H1 (cell line): ENCODE data around the gene COASY. TPM values are rescaled to one million over a fixed set of nuclear protein-coding genes. Genes with fewer than 3 reads are reported as not detected.

ENCODE experiments used
- CTCF ChIA-PET: fragments of 300-600 bp; sonication (Branson Sonifier 250); formaldehyde crosslinking; loops from one replicate; lab custom pipeline; 2021; ENCODE audit not compliant: partially characterized antibody; lab: Charles Lee
- POLR2A ChIA-PET: fragments of 300-600 bp; sonication (Branson Sonifier 250); formaldehyde crosslinking; loops from one replicate; lab custom pipeline; 2021; ENCODE audit warnings: inconsistent platforms; ENCODE audit not compliant: partially characterized antibody; lab: Charles Lee
- DNase-seq, 2 experiments: peaks; one replicate each; pipeline versions ENCODE4 v3.0.0 to v3.0.0-alpha.2; 2010 to 2022; ENCODE audit warnings: low spot score in 2 of 2, low read depth in 1 of 2, mixed read lengths in 1 of 2
- FAIRE-seq: peaks from 2 replicates; lab custom pipeline; 2011; peaks lifted over from hg19 to GRCh38; lab: Jason Lieb, UNC
- H2AFZ ChIP-seq: 2 replicates; pipeline ENCODE4 v1.8.1; 2012; ENCODE audit warnings: low read length, inconsistent platforms
- H2AK5ac ChIP-seq: 2 replicates; pipeline ENCODE4 v1.6.1; 2013; ENCODE audit warnings: low read depth, low read length
- H2BK120ac ChIP-seq: replicated peaks from 2 replicates; pipeline ENCODE3; 2013; ENCODE audit warnings: low read depth, low read length, inconsistent platforms
- H2BK12ac ChIP-seq: 2 replicates; pipeline ENCODE4 v1.6.1; 2013; ENCODE audit warnings: low read depth, low read length
- H2BK15ac ChIP-seq: 2 replicates; pipeline ENCODE4 v1.6.1; 2013; ENCODE audit warnings: low read length
- H2BK20ac ChIP-seq: 2 replicates; pipeline ENCODE4 v1.6.1; 2013; ENCODE audit warnings: low read length
- H2BK5ac ChIP-seq: 2 replicates; pipeline ENCODE4 v1.6.1; 2013; ENCODE audit warnings: low read depth, low read length
- H3K14ac ChIP-seq: 2 replicates; pipeline ENCODE4 v1.6.1; 2013; ENCODE audit warnings: inconsistent platforms; ENCODE audit not compliant: insufficient read length
- H3K18ac ChIP-seq: 2 replicates; pipeline ENCODE4 v1.6.1; 2013; ENCODE audit warnings: low read length; ENCODE audit errors: extremely low read depth
- H3K23ac ChIP-seq: 2 replicates; pipeline ENCODE4 v1.6.1; 2013; ENCODE audit warnings: inconsistent platforms; ENCODE audit not compliant: insufficient read length
- H3K23me2 ChIP-seq: 2 replicates; pipeline ENCODE4 v1.6.1; 2013; ENCODE audit warnings: low read depth, low read length
- H3K27ac ChIP-seq: 2 replicates; pipeline ENCODE4 v1.6.1; 2011; ENCODE audit warnings: low read depth, low read length, inconsistent platforms
- H3K27me3 ChIP-seq, 4 experiments: replicated peaks in 1 of 4; 1 replicate in 1 of 4; 2 replicates in 3 of 4; pipeline versions ENCODE4 v1.6.1 to v1.8.1; 2011 to 2013; ENCODE audit warnings: low read length in 3 of 4, mild to moderate bottlenecking in 3 of 4, inconsistent platforms in 2 of 4, mixed read lengths in 2 of 4, moderate library complexity in 1 of 4; ENCODE audit not compliant: control insufficient read depth in 3 of 4, insufficient read depth in 3 of 4; ENCODE audit errors: extremely low read depth in 1 of 4
- H3K36me3 ChIP-seq, 4 experiments: 2 replicates each; pipeline versions ENCODE4 v1.6.1 to v1.8.1; 2011 to 2013; ENCODE audit warnings: mild to moderate bottlenecking in 4 of 4, low read length in 3 of 4, moderate library complexity in 2 of 4, control low read depth in 1 of 4, inconsistent platforms in 1 of 4; ENCODE audit not compliant: insufficient read depth in 4 of 4, control insufficient read depth in 2 of 4
- H3K4ac ChIP-seq: replicated peaks from 2 replicates; pipeline ENCODE3; 2013; ENCODE audit warnings: low read length, low read depth, mixed read lengths, inconsistent platforms; ENCODE audit not compliant: insufficient read length
- H3K4me1 ChIP-seq, 4 experiments: replicated peaks in 1 of 4; 1 replicate in 1 of 4; 2 replicates in 3 of 4; pipeline versions ENCODE4 v1.6.1 to v1.8.1; 2011 to 2013; ENCODE audit warnings: low read length in 3 of 4, inconsistent platforms in 2 of 4, mixed read lengths in 1 of 4; ENCODE audit not compliant: insufficient read depth in 4 of 4, control insufficient read depth in 3 of 4
- H3K4me2 ChIP-seq, 2 experiments: 2 replicates each; pipeline versions ENCODE4 v1.6.1 to v1.8.1; 2011 to 2013; ENCODE audit warnings: low read depth in 2 of 2, low read length in 2 of 2, control low read depth in 1 of 2, inconsistent platforms in 1 of 2, mild to moderate bottlenecking in 1 of 2; ENCODE audit not compliant: insufficient read depth in 1 of 2
- H3K4me3 ChIP-seq, 4 experiments: fragments of 200-600, 300-600 bp in 1 of 4; sonication (generic), shearing (Covaris generic), sonication (Bioruptor Twin) in 1 of 4; 2 replicates each; pipeline versions ENCODE4 v1.5.1 to v1.8.1; 2011 to 2016; ENCODE audit warnings: low read length in 4 of 4, low read depth in 3 of 4, control low read depth in 2 of 4, inconsistent platforms in 2 of 4, mild to moderate bottlenecking in 2 of 4, mixed read lengths in 1 of 4, moderate library complexity in 1 of 4; ENCODE audit not compliant: insufficient read depth in 2 of 4; ENCODE audit errors: extremely low read depth in 1 of 4
- H3K56ac ChIP-seq: replicated peaks from 2 replicates; pipeline ENCODE3; 2013; ENCODE audit warnings: low read depth, mild to moderate bottlenecking, mixed read lengths, low read length, inconsistent platforms; ENCODE audit not compliant: insufficient read length
- H3K79me1 ChIP-seq: 2 replicates; pipeline ENCODE4 v1.6.1; 2013; ENCODE audit warnings: low read depth, low read length, control low read depth
- H3K79me2 ChIP-seq, 2 experiments: 2 replicates each; pipeline versions ENCODE4 v1.6.1 to v1.8.1; 2012 to 2013; ENCODE audit warnings: low read length in 2 of 2, mild to moderate bottlenecking in 2 of 2, inconsistent platforms in 1 of 2; ENCODE audit not compliant: insufficient read depth in 2 of 2, control insufficient read depth in 1 of 2
- H3K9ac ChIP-seq, 4 experiments: replicated peaks in 1 of 4; 1 replicate in 1 of 4; 2 replicates in 3 of 4; pipeline versions ENCODE4 v1.6.1 to v1.8.1; 2011 to 2013; ENCODE audit warnings: low read depth in 3 of 4, low read length in 3 of 4, control low read depth in 2 of 4, mild to moderate bottlenecking in 2 of 4, moderate library complexity in 2 of 4, inconsistent platforms in 1 of 4; ENCODE audit errors: extremely low read depth in 1 of 4
- H3K9me3 ChIP-seq, 2 experiments: 2 replicates each; pipeline versions ENCODE4 v1.6.1 to v1.8.1; 2012 to 2013; ENCODE audit warnings: mild to moderate bottlenecking in 2 of 2, moderate library complexity in 2 of 2, control low read depth in 1 of 2, inconsistent platforms in 1 of 2, low read depth in 1 of 2, low read length in 1 of 2, mixed read lengths in 1 of 2; ENCODE audit not compliant: insufficient read depth in 2 of 2
- H4K20me1 ChIP-seq, 2 experiments: replicated peaks in 1 of 2; 2 replicates each; pipeline versions ENCODE3 to v1.8.1; 2011 to 2013; ENCODE audit warnings: inconsistent platforms in 2 of 2, low read length in 2 of 2, mild to moderate bottlenecking in 1 of 2; ENCODE audit not compliant: insufficient read depth in 2 of 2, control insufficient read depth in 1 of 2
- H4K5ac ChIP-seq: 2 replicates; pipeline ENCODE4 v1.6.1; 2013; ENCODE audit warnings: low read length, low read depth, mixed read lengths, inconsistent platforms; ENCODE audit not compliant: insufficient read length
- H4K8ac ChIP-seq: 2 replicates; pipeline ENCODE4 v1.8.0; 2013; ENCODE audit warnings: mild to moderate bottlenecking, moderate library complexity, low read length, inconsistent platforms; ENCODE audit not compliant: insufficient read depth; ENCODE audit errors: extremely low read depth
- H4K91ac ChIP-seq: replicated peaks from 2 replicates; pipeline ENCODE3; 2013; ENCODE audit warnings: low read length, mixed read lengths, inconsistent platforms; ENCODE audit not compliant: insufficient read length
- ASH2L ChIP-seq: fragments of 200-600, 300-600 bp; sonication (generic); IDR thresholded peaks from one replicate; pipeline ENCODE4 v1.7.1; 2017; ENCODE audit warnings: low read length
- ATF3 ChIP-seq: IDR thresholded peaks from 2 replicates; pipeline ENCODE4 v1.6.1; 2011; ENCODE audit warnings: low read depth, mild to moderate bottlenecking, low read length; ENCODE audit not compliant: insufficient read depth
- BRCA1 ChIP-seq: IDR thresholded peaks from 2 replicates; pipeline ENCODE4 v1.6.1; 2012; ENCODE audit warnings: low read depth, low read length, improper control_type of control experiment
- EP300 ChIP-seq, 2 experiments: IDR thresholded peaks; 1 replicate in 1 of 2; 2 replicates in 1 of 2; pipeline ENCODE4 v1.6.1; 2011 to 2012; ENCODE audit warnings: low read depth in 2 of 2, low read length in 2 of 2, mild to moderate bottlenecking in 2 of 2, borderline replicate concordance in 1 of 2, inconsistent platforms in 1 of 2, moderate library complexity in 1 of 2
- JUN ChIP-seq: IDR thresholded peaks from 2 replicates; pipeline ENCODE4 v1.6.1; 2011; ENCODE audit warnings: low read depth, mild to moderate bottlenecking, improper control_type of control experiment, low read length
- KDM5A ChIP-seq: fragments of 200-600 bp; IDR thresholded peaks from 2 replicates; pipeline ENCODE4 v1.7.1; 2012; ENCODE audit warnings: mild to moderate bottlenecking, low read length, inconsistent platforms, mixed read lengths
- TAF7 ChIP-seq: optimal IDR thresholded peaks from 2 replicates; pipeline ENCODE3; 2011; ENCODE audit warnings: low read depth, mild to moderate bottlenecking, inconsistent platforms, low read length, moderate library complexity, borderline replicate concordance
- TBP ChIP-seq: IDR thresholded peaks from 2 replicates; pipeline ENCODE4 v1.6.1; 2011; ENCODE audit warnings: low read depth, low read length, improper control_type of control experiment
- TEAD4 ChIP-seq: IDR thresholded peaks from 2 replicates; pipeline ENCODE4 v1.6.1; 2012; ENCODE audit warnings: low read depth, low read length, inconsistent platforms, mixed read lengths
- WGBS, 2 experiments: shearing (Covaris generic) in 1 of 2; methylation state at CpG; one replicate each; pipeline versions ENCODE4 v1.1.6 to v1.1.7; 2013 to 2015; ENCODE audit warnings: low lambda C conversion rate in 2 of 2, mixed read lengths in 2 of 2, inconsistent platforms in 1 of 2, low coverage in 1 of 2, missing lambda C conversion rate in 1 of 2; ENCODE audit not compliant: insufficient replicate concordance in 2 of 2, insufficient coverage in 1 of 2, insufficient read length in 1 of 2; ENCODE audit errors: extremely low coverage in 1 of 2, missing lambda C conversion rate in 1 of 2; 5-methylcytosine and 5-hydroxymethylcytosine counted together
- polyA plus RNA-seq, 7 experiments: library from polyadenylated mRNA; depleted of rRNA in 3 of 7; stranded (reverse) in 5 of 7; unstranded in 2 of 7; fragments of >200 nt in 5 of 7; fragments of 200-250 nt in 2 of 7; gene quantifications; 1 replicate in 5 of 7; 2 replicates in 1 of 7; 4 replicates in 1 of 7; pipeline versions ENCODE4 v1.2.1 to v1.2.3, GENCODE V29; 2011 to 2013; ENCODE audit warnings: missing spikeins in 2 of 7, mixed read lengths in 2 of 7
- total RNA-seq: library from RNA; stranded (reverse); fragmentation: NEBNext Ultra II Directional; extraction: Animal tissue kit (Norgen Biotek cat#: 25700); gene quantifications from 2 replicates; pipeline ENCODE4 v1.2.1, GENCODE V29; 2021
- TF ChIP-seq, protein P1 (sequence below): IDR thresholded peaks from 2 replicates; pipeline ENCODE4 v1.6.1; 2012; ENCODE audit warnings: inconsistent platforms
- TF ChIP-seq, protein P2 (sequence below): IDR thresholded peaks from 2 replicates; pipeline ENCODE4 v1.6.1; 2012; ENCODE audit warnings: inconsistent platforms

The COASY gene
- total and polyA plus RNA-seq, 2 of the 8 experiments (the other 6 are each of a cell fraction or from before 2014, with no cell fraction given) = 64.5 to 100 TPM

DNA sequence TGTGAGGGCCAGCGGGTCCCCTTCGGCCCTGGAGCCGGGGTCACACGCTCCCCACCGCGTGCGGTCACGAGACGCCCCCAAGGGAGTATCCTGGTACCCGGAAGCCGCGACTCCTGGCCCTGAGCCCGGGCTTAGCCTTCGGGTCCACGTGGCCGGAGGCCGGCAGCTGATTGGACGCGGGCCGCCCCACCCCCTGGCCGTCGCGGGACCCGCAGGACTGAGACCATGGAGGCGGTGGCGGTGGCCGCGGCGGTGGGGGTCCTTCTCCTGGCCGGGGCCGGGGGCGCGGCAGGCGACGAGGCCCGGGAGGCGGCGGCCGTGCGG, 25.9 kb upstream of the COASY start, which contains the start of gene NAGLU:
NAGLU (plus strand) TSS at position 194 of the 324 bp plus-strand sequence; CDS start at position 226, 32 bp downstream.
- Histone ChIP-seq H3K4me3 (peak within 1 kb of the TSS; percentile 50 to 72 (median 62)), H3K36me3 (peaks cover 0 to 6% (median 2%) of the 10 kb centered on the region in 4 experiments; a peak in 2 of 8 replicates), H2BK12ac (peak within 1 kb of the TSS; percentile 96; the same call in 1 of the 2 replicates), H3K14ac (no peak within 1 kb of the TSS), H2BK15ac (peak within 1 kb of the TSS; percentile 75; the same call in 1 of the 2 replicates), H3K27ac (peak within 1 kb of the TSS; percentile 66), H3K56ac (peak within 1 kb of the TSS; percentile 34), H2BK120ac (peak within 1 kb of the TSS; percentile 56), H2BK20ac (peak within 1 kb of the TSS; percentile 80; the same call in 1 of the 2 replicates), H2BK5ac (peak within 1 kb of the TSS; percentile 93), H4K91ac (peak within 1 kb of the TSS; percentile 45), H3K79me2 (no peaks in the 10 kb centered on the region), H4K5ac (peak within 1 kb of the TSS; percentile 70), H3K4ac (peak within 1 kb of the TSS; percentile 97), H3K23ac (no peak within 1 kb of the TSS), H4K8ac (peak within 1 kb of the TSS; percentile 95), H3K4me2 (peak within 1 kb of the TSS; percentile 94 to 95), H3K4me1 (peaks cover 0 to 15% (median 13%) of the 10 kb centered on the region in 4 experiments; a peak in 6 of 7 replicates), H3K27me3 (peaks cover 0 to 6% (median 0%) of the 10 kb centered on the region in 4 experiments; a peak in 2 of 7 replicates), H3K23me2 (peaks cover 9% of the 10 kb centered on the region), H2AK5ac (peak within 1 kb of the TSS; percentile 70; the same call in 1 of the 2 replicates), H3K79me1 (no peaks in the 10 kb centered on the region; the same call in 1 of the 2 replicates), H3K9ac (peak within 1 kb of the TSS; percentile 56 to 88 (median 66)), H4K20me1 (peaks cover 1 to 2% of the 10 kb centered on the region in 2 experiments), H3K9me3 (no peaks in the 10 kb centered on the region), H3K18ac (peak within 1 kb of the TSS; percentile 96), H2AFZ (0 out of 2 replicates have a peak within 1 kb of the TSS, but pooled peaks have one; percentile 3)
- DNase-seq (peak in 1 of 2 experiments; percentile 93), FAIRE-seq (no peak)
- WGBS, 2 experiments = 3% methylated on average over 29 of the region's 40 CpGs; no CpG with 5 or more reads in 1 of the 2 experiments
- ChIA-PET CTCF (interaction anchor here (1.0 to 5.1 kb wide), 5 partner anchors 9 to 19 kb away, joined by 4 to 28 read pairs (median 10); no protein-coding TSS in a partner anchor), POLR2A (interaction anchor here (0.8 to 4.3 kb wide), 12 partner anchors 9 to 263 kb away, joined by 3 to 43 read pairs (median 4); partner anchors contain the start of genes CAVIN1, CNTD1, COA3 and COASY)
- TF ChIP-seq EP300 (IDR thresholded peaks at IDR 0.05; ENCODE audit: borderline replicate concordance in 1 of 2, low read depth in 2 of 2, low read length in 2 of 2) (no peak), TAF7 (peak; percentile 16), BRCA1 (no peak), TBP (peak; percentile 20; the same call in 1 of the 2 replicates), ASH2L (peak; percentile 9), TEAD4 (no peak), ATF3 (peak; percentile 73; the same call in 1 of the 2 replicates), KDM5A (no peak), JUN (no peak)
- TF ChIP-seq, protein P1, sequence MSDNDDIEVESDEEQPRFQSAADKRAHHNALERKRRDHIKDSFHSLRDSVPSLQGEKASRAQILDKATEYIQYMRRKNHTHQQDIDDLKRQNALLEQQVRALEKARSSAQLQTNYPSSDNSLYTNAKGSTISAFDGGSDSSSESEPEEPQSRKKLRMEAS = peak; percentile 80
- TF ChIP-seq, protein P2, sequence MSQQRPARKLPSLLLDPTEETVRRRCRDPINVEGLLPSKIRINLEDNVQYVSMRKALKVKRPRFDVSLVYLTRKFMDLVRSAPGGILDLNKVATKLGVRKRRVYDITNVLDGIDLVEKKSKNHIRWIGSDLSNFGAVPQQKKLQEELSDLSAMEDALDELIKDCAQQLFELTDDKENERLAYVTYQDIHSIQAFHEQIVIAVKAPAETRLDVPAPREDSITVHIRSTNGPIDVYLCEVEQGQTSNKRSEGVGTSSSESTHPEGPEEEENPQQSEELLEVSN = peak; percentile 63; the same call in 1 of the 2 replicates
